ENCODE results near the gene VAMP3. TPM values are rescaled to one million over a fixed set of nuclear protein-coding genes. Genes with fewer than 3 reads are reported as not detected.

Gene VAMP3, protein sequence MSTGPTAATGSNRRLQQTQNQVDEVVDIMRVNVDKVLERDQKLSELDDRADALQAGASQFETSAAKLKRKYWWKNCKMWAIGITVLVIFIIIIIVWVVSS
- 97.9 TPM for polyA plus RNA-seq (2013, experiment 1 of 2; ENCODE audit: insufficient read length)
- polyA plus RNA-seq (2013, experiment 2 of 2; ENCODE audit: insufficient read length): 102 TPM

- peak; percentile 82 for DNase-seq
Measured at GRCh38 chr1:7770997-7771822, at the start of gene VAMP3. Gene VAMP3, plus strand, starts transcription at chr1:7771296. Its CDS starts 88 bp downstream, at chr1:7771384.

DNA sequence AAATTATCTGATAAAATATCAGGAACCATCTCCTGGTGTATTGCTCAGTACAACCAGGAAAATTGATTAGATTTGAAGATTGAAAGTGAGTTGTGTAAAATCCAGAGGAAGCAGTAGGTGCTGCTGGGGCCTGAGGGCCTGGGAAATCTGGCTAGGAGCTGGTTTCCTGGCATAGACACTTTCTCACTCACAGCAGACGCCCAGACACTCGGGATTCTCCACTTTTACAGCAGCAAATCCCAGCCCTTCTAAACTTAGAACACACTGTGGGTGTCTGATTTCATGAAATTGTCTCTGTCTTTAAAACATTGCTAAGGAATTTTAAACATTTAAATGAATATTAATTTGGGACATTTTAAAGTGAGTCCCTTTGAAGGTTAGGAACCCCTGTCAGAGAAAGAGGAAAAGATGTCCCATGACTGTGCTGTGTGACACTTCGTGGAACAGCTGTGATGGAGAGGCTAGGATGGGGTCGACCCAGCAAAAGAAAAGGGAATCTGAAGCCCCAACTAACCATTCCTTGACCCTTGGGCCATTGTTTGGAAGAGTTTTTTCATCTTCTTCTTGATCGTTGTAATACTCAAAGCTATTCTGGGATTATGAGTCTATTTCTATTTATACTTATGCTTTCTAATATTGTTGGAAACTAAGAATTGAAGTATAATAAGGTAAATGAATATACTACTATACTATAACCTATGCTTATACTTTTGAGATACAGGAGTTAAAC lies 49.0 kb upstream of the VAMP3 start:
- peak; percentile 9 for DNase-seq

DNA sequence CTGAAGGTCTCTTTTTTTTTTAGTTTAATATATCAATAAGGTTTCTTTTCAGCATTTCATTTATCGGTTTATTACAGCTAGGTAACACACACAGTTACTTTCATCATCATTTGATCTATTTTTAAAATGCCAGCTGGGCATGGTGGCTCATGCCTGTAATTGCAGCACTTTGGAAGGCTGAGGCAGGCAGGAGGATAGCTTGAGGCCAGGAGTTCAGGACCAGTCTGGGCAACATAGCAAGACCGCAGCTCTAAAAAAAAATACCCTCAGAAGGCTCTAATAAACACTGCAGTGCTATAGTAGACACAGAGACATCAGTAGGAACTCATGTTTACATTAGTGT lies 48.5 kb upstream of the VAMP3 start:
- no peak for DNase-seq

DNA sequence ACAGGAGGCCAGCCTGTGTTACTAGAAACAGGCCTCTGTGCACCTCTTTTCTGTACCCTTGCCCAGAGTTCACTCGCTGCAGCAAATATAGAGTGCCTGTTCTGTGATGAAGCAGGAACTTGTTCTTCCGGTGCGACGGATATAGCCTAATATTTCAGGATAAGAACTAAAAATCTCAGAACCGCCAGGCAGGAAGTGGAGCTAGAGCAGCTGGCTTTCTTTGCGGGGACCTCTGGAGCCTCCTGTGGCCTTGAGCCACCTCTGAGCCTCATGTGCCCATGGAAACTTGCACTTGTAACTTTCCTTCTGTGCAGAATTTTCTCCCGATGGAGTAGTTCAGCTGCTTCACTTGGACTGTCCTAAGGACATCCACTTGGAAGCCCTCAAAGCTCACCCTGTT lies 44.5 kb upstream of the VAMP3 start:
- DNase-seq: no peak

- no peak for DNase-seq
Measured at GRCh38 chr1:7727809-7728471, 43.2 kb upstream of the VAMP3 start.

DNA sequence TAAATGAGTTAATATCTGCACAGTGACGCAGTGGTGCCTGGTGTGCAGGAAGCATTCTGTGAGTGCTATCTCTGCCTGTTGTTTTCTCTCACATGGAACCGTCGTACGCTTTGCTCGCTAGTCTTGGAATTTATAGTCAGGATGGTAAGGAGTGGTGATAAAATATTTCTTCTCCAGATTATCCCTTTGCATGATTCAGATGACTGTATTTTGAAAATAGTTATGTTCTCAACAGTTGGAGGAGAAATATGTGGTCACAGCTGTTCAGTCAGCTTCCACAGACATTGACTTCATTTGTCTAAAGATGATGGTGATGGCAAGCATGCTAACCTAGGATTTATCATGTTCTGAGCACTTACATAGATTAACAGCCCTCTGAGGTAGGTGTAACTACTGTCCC lies 41.3 kb upstream of the VAMP3 start:
- no peak for DNase-seq

- no peak for DNase-seq
Measured at GRCh38 chr1:7732331-7732730, 38.8 kb upstream of the VAMP3 start.

DNA sequence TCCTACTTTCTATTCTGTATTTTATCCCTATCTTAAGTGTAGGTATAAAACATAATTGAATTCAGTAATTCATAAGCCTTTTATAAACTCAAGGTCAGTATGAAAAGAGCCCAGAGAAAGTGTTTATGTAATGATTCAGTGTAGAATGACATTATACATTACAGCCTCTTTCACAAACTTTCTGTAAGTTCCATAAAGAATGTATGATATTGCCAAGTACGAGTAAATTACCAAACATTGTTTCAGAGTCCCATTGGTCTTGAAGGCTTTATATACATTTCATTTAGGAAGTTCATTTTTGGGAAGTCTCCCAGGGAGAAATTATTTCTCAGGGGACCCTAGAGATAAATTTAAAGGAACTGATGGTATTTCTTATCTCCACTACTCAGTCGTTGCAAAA lies 37.8 kb upstream of the VAMP3 start:
- peak; percentile 37 for DNase-seq

GRCh38 chr1:7738044-7738443 lies 33.1 kb upstream of the VAMP3 start:
- DNase-seq: no peak

DNA sequence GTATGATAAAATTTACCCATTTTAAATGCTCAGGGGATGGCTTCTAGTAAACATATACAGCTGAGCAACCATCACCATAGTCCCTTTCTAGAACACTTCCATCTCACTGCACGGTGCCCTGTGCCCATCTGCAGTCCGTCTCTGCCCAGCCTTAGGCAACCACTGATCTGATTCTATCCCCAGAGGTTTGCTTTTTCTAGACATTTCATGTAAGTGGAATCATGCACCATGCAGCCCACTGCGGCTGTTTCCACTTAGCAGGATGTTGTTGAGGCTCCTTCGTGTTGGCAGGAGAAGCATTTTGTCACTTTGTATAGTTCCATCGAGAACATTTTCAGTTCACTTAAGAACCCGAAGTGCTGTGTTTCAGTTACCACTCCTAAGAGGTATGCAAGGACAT lies 27.8 kb upstream of the VAMP3 start:
- DNase-seq: peak; percentile 28

- DNase-seq: no peak
Measured at GRCh38 chr1:7744882-7745281, 26.2 kb upstream of the VAMP3 start.

DNA sequence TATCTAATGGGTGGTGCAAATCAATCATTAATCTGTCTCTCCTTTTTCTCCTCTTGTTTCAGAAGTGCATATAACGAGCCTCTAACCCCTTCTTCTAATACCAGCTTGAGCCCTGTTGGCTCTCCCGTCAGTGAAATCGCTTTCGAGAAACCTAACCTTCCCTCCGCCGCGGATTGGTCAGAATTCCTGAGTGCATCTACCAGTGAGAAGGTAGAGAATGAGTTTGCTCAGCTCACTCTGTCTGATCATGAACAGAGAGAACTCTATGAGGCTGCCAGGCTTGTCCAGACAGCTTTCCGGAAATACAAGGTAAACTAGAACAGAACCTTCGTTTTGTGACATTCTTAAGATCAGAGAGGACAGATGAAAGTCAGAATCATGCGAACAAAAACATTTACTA lies 25.3 kb upstream of the VAMP3 start:
- DNase-seq: no peak

DNA sequence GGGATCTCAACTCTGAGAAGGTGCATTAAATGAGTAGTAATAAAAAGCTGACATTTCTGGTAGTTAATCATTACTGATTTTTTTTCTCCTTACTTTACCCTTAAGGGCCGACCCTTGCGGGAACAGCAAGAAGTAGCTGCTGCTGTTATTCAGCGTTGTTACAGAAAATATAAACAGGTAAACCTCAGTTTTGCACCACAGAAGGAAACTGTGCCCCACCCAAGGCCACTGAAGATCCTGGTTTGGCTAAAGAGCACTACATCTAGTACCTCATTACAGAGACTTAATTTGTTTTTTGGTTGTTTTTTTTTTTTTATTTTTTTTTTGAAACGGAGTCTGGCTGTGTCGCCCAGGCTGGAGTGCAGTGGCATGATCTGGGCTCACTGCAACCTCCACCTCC lies 23.5 kb upstream of the VAMP3 start:
- no peak for DNase-seq

- DNase-seq: no peak
Measured at GRCh38 chr1:7749126-7749525, 22.0 kb upstream of the VAMP3 start.

GRCh38 chr1:7751174-7751573 lies 19.9 kb upstream of the VAMP3 start:
- DNase-seq: no peak

- DNase-seq: peak; percentile 68
Measured at GRCh38 chr1:7752512-7753417, 18.3 kb upstream of the VAMP3 start.

DNA sequence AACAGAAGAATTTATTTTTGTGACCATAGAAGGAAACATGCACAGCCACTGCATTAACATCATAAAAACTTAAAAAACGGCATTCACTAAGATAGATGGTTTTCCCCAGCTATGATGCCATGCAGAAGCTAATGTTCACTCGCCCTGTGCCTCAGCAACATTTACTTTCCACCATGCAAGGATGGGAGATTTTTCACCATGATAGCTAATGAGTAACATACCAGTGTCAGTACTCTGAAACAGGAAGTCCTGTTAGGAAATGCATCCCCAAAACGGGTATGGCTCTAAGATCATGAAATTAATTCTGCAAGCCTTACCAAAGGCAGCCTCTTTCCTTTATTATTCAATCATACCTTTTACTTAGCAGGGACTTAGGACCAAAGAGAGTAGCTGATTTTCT lies 17.5 kb upstream of the VAMP3 start:
- no peak for DNase-seq

GRCh38 chr1:7754234-7754633 lies 16.9 kb upstream of the VAMP3 start:
- DNase-seq: no peak

GRCh38 chr1:7755448-7755847 lies 15.6 kb upstream of the VAMP3 start:
- DNase-seq: peak; percentile 22

DNA sequence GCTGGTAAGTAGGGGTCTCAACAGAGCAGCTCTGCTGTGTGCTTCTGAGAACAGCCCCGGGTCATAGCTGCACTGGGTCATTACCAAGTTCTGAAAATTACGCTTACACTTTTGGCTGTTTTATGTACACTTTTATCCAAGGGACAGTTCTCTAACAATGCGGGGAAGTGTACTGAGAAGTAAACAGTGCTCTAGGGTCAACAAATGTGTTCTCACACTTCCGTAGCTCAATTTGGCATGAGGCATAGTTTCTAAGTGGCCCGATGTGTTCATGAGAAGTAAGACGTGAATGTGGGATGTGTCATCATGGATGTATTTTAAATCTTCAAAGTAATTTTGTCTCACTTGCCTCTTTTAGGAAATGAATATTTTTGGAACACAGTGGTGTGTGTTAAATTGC lies 10.9 kb upstream of the VAMP3 start:
- no peak for DNase-seq

DNA sequence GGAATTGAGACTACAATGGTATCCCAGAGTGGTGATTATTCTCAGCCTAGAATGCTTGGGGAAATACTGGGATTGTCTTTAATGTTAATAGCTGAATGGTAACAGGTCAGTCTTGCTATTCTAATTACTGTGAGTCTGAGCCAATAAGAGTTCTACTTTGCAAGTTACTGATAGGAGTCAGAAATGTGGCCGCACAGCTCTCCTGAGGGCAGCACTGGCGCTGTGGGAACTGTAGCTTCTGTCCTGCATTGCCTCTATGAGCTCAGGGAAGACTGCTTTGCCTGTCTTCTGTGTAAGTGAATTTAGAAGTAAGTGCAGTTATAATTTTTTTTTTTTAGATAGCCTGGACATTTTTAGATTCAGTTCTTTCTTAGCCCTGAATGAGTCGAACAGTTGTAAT lies 10.0 kb upstream of the VAMP3 start:
- no peak for DNase-seq

- no peak for DNase-seq
Measured at GRCh38 chr1:7767176-7767575, 3.9 kb upstream of the VAMP3 start.

Data from fibroblast of skin of scalp (primary cell).